ENCODE data around the gene VEGFA. TPM values are rescaled to one million over a fixed set of nuclear protein-coding genes. Genes with fewer than 3 reads are reported as not detected.

The VEGFA gene
- total RNA-seq, 4 donors from 2014 or later: 36.2 to 91.3 (median 70.4) TPM

DNA sequence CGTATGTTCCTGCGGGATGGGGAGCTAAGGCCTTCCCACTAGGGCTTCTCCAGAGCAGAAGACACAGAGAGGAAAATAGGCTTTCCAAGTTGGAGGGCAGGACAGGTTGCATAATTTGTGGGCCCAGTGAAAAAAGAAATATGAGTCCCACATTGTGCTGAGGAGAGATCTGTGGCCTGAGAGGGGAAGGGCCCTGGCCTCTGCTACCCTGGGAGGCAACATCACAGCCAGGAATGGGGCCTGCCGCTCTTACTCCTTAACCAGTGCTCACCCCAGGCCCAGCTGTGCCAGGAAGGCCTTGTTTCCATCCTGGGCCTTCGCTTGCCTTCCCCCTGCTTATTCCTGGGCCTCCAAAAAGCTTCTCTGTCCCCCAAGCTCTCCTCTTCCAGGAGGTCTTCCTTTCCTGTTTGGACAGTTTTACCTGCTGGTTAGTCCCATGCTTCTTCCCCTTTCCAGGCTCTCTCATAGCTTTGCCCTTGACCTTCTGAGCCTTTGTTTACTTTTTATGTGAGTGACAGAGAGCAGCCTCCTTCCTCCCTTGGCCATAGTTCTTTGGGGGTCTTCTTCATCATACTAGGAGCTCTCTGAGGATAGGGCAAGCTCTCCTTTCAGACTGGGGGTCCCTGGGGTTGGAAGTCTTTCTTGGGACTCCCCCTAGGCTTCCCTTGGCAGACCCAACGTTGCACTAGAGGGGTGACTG is 26.2 kb upstream of the VEGFA start:
- TF ChIP-seq POLR2A (IDR thresholded peaks at IDR 0.05): no peak
- TF ChIP-seq, protein P1, sequence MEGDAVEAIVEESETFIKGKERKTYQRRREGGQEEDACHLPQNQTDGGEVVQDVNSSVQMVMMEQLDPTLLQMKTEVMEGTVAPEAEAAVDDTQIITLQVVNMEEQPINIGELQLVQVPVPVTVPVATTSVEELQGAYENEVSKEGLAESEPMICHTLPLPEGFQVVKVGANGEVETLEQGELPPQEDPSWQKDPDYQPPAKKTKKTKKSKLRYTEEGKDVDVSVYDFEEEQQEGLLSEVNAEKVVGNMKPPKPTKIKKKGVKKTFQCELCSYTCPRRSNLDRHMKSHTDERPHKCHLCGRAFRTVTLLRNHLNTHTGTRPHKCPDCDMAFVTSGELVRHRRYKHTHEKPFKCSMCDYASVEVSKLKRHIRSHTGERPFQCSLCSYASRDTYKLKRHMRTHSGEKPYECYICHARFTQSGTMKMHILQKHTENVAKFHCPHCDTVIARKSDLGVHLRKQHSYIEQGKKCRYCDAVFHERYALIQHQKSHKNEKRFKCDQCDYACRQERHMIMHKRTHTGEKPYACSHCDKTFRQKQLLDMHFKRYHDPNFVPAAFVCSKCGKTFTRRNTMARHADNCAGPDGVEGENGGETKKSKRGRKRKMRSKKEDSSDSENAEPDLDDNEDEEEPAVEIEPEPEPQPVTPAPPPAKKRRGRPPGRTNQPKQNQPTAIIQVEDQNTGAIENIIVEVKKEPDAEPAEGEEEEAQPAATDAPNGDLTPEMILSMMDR (IDR thresholded peaks at IDR 0.05): no peak
- DNase-seq (ENCODE audit: low spot score in 2 of 2): peak in 1 of 2 donors; percentile 62
- 74 to 83% methylated on average over 5 of the region's 5 CpGs for WGBS, 2 donors

DNA sequence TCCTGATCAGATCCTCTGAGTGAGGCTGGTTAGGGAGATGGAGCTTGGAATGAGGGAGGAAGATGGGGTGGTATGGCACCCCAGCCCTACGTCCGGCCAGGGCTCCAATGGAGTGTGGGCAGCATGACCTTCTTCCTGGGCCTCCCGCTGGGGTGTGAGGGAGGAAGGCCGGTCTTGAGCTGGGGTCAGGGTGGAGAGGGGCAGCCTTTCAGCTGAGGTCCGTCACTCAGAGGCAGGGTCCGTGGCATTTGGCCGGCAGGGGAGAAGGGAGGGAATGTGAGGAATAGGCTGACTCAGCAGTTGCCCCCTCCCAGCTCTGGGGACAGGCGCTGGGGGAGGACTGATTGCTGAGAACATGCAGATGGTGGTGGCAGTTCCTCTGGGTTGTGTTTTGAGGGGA is 25.5 kb upstream of the VEGFA start:
- H3K4me3 ChIP-seq (ENCODE audit: low read depth, poor library complexity, severe bottlenecking): no peak overlapping the region

More for the DNA sequence above, 26.2 kb upstream of the VEGFA start:
- H3K4me3 ChIP-seq (ENCODE audit: low read depth, poor library complexity, severe bottlenecking): no peak overlapping the region
- intact Hi-C loops (cut with DNase I; ENCODE audit: low total_unique reads): no loop called here

DNA sequence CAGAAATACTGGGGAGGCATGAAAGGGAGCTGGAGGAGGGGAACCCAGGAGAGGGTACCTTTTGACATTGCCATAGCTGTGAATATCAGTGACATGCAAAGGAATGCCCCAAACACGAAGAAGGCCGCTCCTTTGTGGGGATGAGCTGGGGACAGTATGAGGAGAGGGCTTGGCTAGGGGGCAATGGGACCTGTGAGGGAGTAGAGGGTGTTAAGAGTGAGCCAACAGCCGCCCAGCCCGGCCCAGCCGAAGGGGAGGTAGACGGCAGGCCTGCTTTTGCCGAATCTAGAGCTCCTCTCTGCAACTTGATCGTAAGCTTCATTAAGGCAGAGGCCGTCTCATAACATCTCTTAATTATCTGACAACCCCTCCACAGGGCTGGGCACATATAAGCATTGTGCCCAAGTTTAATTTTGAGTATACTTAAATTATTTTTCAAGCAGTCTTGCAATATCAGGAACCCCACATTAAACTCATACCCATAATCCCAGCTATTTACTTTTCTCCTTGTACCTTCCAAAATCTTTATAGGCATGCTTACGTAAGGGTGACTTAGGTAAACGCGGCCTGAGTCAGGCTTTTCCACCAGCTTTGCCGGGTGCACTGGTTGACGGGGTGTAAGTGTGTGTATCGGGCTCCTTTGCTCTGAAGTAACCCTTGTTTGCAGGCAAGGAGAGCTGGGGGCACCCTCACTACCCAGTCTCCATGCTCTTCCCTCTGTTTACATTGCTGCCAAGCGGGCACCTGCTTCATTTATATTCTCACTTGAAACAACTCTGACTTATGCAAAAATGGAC is 24.9 kb upstream of the VEGFA start:
- peak in 1 of 2 donors; percentile 62 for DNase-seq (ENCODE audit: low spot score in 2 of 2)
- TF ChIP-seq POLR2A (IDR thresholded peaks at IDR 0.05): no peak
- TF ChIP-seq, protein P1 (IDR thresholded peaks at IDR 0.05): no peak
- H3K4me3 ChIP-seq (ENCODE audit: low read depth, poor library complexity, severe bottlenecking): no peak overlapping the region
- intact Hi-C loops (cut with DNase I; ENCODE audit: low total_unique reads): no loop called here
- 87 to 90% methylated on average over 16 of the region's 16 CpGs for WGBS, 2 donors

More for the DNA sequence above, 25.5 kb upstream of the VEGFA start:
- intact Hi-C loops (cut with DNase I; ENCODE audit: low total_unique reads): no loop called here
- DNase-seq (ENCODE audit: low spot score in 2 of 2): peak in 1 of 2 donors; percentile 80
- 86 to 92% methylated on average over 8 of the region's 8 CpGs for WGBS, 2 donors
- TF ChIP-seq POLR2A (IDR thresholded peaks at IDR 0.05): no peak
- TF ChIP-seq, protein P1 (IDR thresholded peaks at IDR 0.05): no peak

DNA sequence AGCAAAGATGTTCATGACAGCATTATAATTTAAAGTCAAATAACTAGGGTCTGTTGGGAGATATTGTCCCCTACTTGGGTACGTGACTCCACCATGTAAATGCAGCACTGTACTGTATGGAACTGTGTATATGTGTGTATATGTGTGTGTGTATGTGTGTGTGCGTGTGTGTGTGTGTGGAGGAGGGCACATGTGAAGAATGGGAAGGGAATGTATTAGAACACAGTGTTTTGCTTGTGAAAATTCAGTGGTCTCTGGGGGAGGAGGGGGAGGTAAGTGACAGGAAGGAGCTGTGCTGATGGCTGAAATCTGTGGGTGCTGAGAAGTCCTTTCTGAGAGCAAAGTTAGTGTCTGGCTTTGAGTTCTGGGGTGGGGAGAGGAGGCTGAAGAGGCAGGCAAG is 23.9 kb upstream of the VEGFA start:
- 92 to 97% methylated on average over 2 of the region's 2 CpGs for WGBS, 2 donors

DNA sequence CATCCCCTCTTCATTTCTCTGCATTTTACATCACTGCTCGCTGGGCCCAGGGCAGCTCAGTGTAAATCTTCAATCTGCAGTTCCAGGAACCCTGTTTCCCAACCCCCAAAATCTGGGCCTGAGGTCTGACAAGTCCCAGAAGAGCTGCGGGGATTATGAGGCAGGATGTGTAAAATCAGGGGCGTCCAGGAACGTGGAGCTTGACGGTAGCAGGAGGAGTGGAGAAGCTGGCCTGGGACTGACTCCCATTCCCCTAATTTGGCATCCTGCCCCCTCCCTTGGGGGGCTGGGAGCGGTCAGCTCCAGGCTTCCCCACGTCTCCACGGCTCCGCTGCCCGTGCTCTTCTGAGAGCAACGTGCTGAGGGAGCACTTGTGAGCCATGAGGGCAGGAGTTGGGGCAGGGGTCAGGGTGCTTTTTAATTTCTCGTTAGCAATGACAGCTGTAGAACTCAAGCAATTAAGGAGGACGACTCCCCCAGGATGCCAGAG is 23.4 kb upstream of the VEGFA start:
- no peak overlapping the region for H3K4me3 ChIP-seq (ENCODE audit: low read depth, poor library complexity, severe bottlenecking)
- 53 to 59% methylated on average over 13 of the region's 13 CpGs for WGBS, 2 donors
- no peak for TF ChIP-seq POLR2A (IDR thresholded peaks at IDR 0.05)
- TF ChIP-seq, protein P1 (IDR thresholded peaks at IDR 0.05): no peak
- peak in 1 of 2 donors; percentile 80 for DNase-seq (ENCODE audit: low spot score in 2 of 2)
- intact Hi-C loops (cut with DNase I; ENCODE audit: low total_unique reads): no loop called here

More for the DNA sequence above, 23.9 kb upstream of the VEGFA start:
- no peak overlapping the region for H3K4me3 ChIP-seq (ENCODE audit: low read depth, poor library complexity, severe bottlenecking)
- no peak for TF ChIP-seq POLR2A (IDR thresholded peaks at IDR 0.05)
- TF ChIP-seq, protein P1 (IDR thresholded peaks at IDR 0.05): no peak
- no peak for DNase-seq (ENCODE audit: low spot score in 2 of 2)
- intact Hi-C loops (cut with DNase I; ENCODE audit: low total_unique reads): no loop called here

Measured in lower leg skin (tissue), 4 donors.